Mesendoderm (in vitro differentiated cells): ENCODE results near the gene SLC44A4.
"Not testable (repeated sequence)": the region's sequence is repeated elsewhere in the genome, so short reads cannot be mapped to it uniquely, and the experiment has no call there.

Experiments used
- DNase-seq: peaks from one replicate; pipeline ENCODE4 v3.0.0; 2013
- H2AK5ac ChIP-seq: 2 replicates; pipeline ENCODE4 v1.6.1; 2013; ENCODE audit warnings: low read length, inconsistent platforms
- H2BK120ac ChIP-seq: 2 replicates; pipeline ENCODE4 v1.6.1; 2013; ENCODE audit warnings: low read depth, mild to moderate bottlenecking, low read length, moderate library complexity, mixed read lengths
- H2BK15ac ChIP-seq: replicated peaks from 2 replicates; pipeline ENCODE4 v1.6.1; 2013; ENCODE audit warnings: low read depth, mild to moderate bottlenecking, moderate library complexity
- H2BK5ac ChIP-seq: 2 replicates; pipeline ENCODE4 v1.6.1; 2013; ENCODE audit warnings: low read length, inconsistent platforms
- H3K18ac ChIP-seq: 2 replicates; pipeline ENCODE4 v1.6.1; 2013; ENCODE audit warnings: mild to moderate bottlenecking, low read length, mixed read lengths
- H3K23ac ChIP-seq: one replicate; pipeline ENCODE4 v1.6.1; 2013; ENCODE audit warnings: low read length
- H3K27ac ChIP-seq: 2 replicates; pipeline ENCODE4 v1.5.1; 2013; ENCODE audit warnings: low read depth, mild to moderate bottlenecking, inconsistent platforms, low read length, moderate library complexity
- H3K27me3 ChIP-seq: 2 replicates; pipeline ENCODE4 v1.6.1; 2013; ENCODE audit warnings: low read length, control low read depth, mild to moderate bottlenecking, inconsistent platforms; ENCODE audit not compliant: insufficient read depth, poor library complexity
- H3K36me3 ChIP-seq: 2 replicates; pipeline ENCODE4 v1.6.1; 2013; ENCODE audit warnings: low read length, inconsistent platforms; ENCODE audit not compliant: control insufficient read depth, insufficient read depth
- H3K4ac ChIP-seq: one replicate; pipeline ENCODE4 v1.6.1; 2013; ENCODE audit warnings: low read depth, mild to moderate bottlenecking, low read length, moderate library complexity
- H3K4me1 ChIP-seq: 2 replicates; pipeline ENCODE4 v1.6.1; 2013; ENCODE audit warnings: low read depth, low read length, inconsistent platforms; ENCODE audit not compliant: control insufficient read depth
- H3K4me2 ChIP-seq: 2 replicates; pipeline ENCODE4 v1.6.1; 2013; ENCODE audit warnings: low read length
- H3K4me3 ChIP-seq: 2 replicates; pipeline ENCODE4 v1.5.1; 2013; ENCODE audit warnings: mild to moderate bottlenecking, low read length
- H3K56ac ChIP-seq: one replicate; pipeline ENCODE4 v1.6.1; 2013; ENCODE audit warnings: low read length
- H3K79me1 ChIP-seq: 2 replicates; pipeline ENCODE4 v1.6.1; 2013; ENCODE audit warnings: low read length, inconsistent platforms
- H3K79me2 ChIP-seq: 2 replicates; pipeline ENCODE4 v1.6.1; 2013; ENCODE audit warnings: mild to moderate bottlenecking, low read length; ENCODE audit not compliant: control insufficient read depth, insufficient read depth
- H3K9ac ChIP-seq: 2 replicates; pipeline ENCODE4 v1.6.1; 2013; ENCODE audit warnings: low read length, inconsistent platforms
- H4K5ac ChIP-seq: one replicate; pipeline ENCODE4 v1.6.1; 2013; ENCODE audit warnings: low read length
- H4K8ac ChIP-seq: one replicate; pipeline ENCODE4 v1.6.1; 2013; ENCODE audit warnings: low read depth, mild to moderate bottlenecking, control low read depth, low read length, moderate library complexity
- whole genome bisulfite sequencing: extraction: QIAGEN DNeasy Blood & Tissue Kit; methylation state at CpG from one replicate; pipeline ENCODE4 v1.1.7; 2013; ENCODE audit warnings: low lambda C conversion rate, missing lambda C conversion rate; ENCODE audit not compliant: insufficient coverage; ENCODE audit errors: extremely low coverage; 5-methylcytosine and 5-hydroxymethylcytosine counted together

Gene SLC44A4

GRCh38 chr6:31865205-31866118, 13.3 kb downstream of the SLC44A4 start:
- H2AK5ac ChIP-seq = peak overlapping the region; percentile 58
- WGBS = no CpG with 5 or more reads among the region's 21 CpGs
- H3K27me3 ChIP-seq = no peaks in the 10 kb centered on the region
- no peak overlapping the region for H3K56ac ChIP-seq
- H4K8ac ChIP-seq = no peak overlapping the region
- H3K36me3 ChIP-seq = no peaks in the 10 kb centered on the region
- H2BK15ac ChIP-seq = no peak overlapping the region
- H2BK120ac ChIP-seq = no peak overlapping the region
- H3K79me2 ChIP-seq = no peaks in the 10 kb centered on the region
- DNase-seq = no peak
- no peak overlapping the region for H3K4me3 ChIP-seq
- no peak overlapping the region for H3K4me2 ChIP-seq
- no peak overlapping the region for H3K4ac ChIP-seq
- H3K9ac ChIP-seq = no peak overlapping the region
- no peak overlapping the region for H2BK5ac ChIP-seq
- H3K79me1 ChIP-seq = no peaks in the 10 kb centered on the region
- H3K4me1 ChIP-seq = no peaks in the 10 kb centered on the region
- no peak overlapping the region for H3K18ac ChIP-seq
- no peak overlapping the region for H3K23ac ChIP-seq
- H3K27ac ChIP-seq = no peak overlapping the region
- H4K5ac ChIP-seq = no peak overlapping the region

- H4K5ac ChIP-seq = no peak overlapping the region
- no peaks in the 10 kb centered on the region for H3K79me2 ChIP-seq
- no peaks in the 10 kb centered on the region for H3K4me1 ChIP-seq
- no peak overlapping the region for H3K23ac ChIP-seq
- peak overlapping the region; percentile 1 for H3K56ac ChIP-seq
- no peaks in the 10 kb centered on the region for H3K79me1 ChIP-seq
- no peak overlapping the region for H3K18ac ChIP-seq
- no peak overlapping the region for H3K27ac ChIP-seq
- H3K4me3 ChIP-seq = no peak overlapping the region
- no peak overlapping the region for H2BK120ac ChIP-seq
- H3K27me3 ChIP-seq = no peaks in the 10 kb centered on the region
- H3K9ac ChIP-seq = no peak overlapping the region
- H2BK5ac ChIP-seq = no peak overlapping the region
- no CpG with 5 or more reads among the region's 8 CpGs for WGBS
- peaks cover 2% of the 10 kb centered on the region for H3K36me3 ChIP-seq
- no peak overlapping the region for H4K8ac ChIP-seq
- no peak for DNase-seq
- no peak overlapping the region for H3K4ac ChIP-seq
- no peak overlapping the region for H3K4me2 ChIP-seq
- H2BK15ac ChIP-seq = no peak overlapping the region
- H2AK5ac ChIP-seq = no peak overlapping the region
Observed at GRCh38 chr6:31864818-31865204, 14.0 kb downstream of the SLC44A4 start.

GRCh38 chr6:31864123-31864562, 14.7 kb downstream of the SLC44A4 start:
- not testable (repeated sequence) for DNase-seq, H3K9ac ChIP-seq, H2BK120ac ChIP-seq, H2BK5ac ChIP-seq, H3K18ac ChIP-seq, H2BK15ac ChIP-seq, H4K8ac ChIP-seq, H3K79me1 ChIP-seq, H3K23ac ChIP-seq, H3K56ac ChIP-seq, H2AK5ac ChIP-seq, H3K36me3 ChIP-seq, H3K4me2 ChIP-seq, H3K4me1 ChIP-seq, H3K27me3 ChIP-seq, H3K4me3 ChIP-seq, H3K79me2 ChIP-seq, H4K5ac ChIP-seq
- Histone ChIP-seq H3K4ac (peak overlapping the region; percentile 17), H3K27ac (peak overlapping the region; percentile 68)
- no CpG with 5 or more reads among the region's 16 CpGs for WGBS

GRCh38 chr6:31862344-31863235, 16.2 kb downstream of the SLC44A4 start, which contains the start of gene NEU1:
NEU1 (minus strand) TSS chr6:31862821; CDS start chr6:31862776, 45 bp downstream.
- Histone ChIP-seq H3K36me3 (peaks cover 2% of the 10 kb centered on the region), H3K79me1 (no peaks in the 10 kb centered on the region), H3K27me3 (no peaks in the 10 kb centered on the region), H2AK5ac (no peak within 1 kb of the TSS), H3K18ac (no peak within 1 kb of the TSS), H2BK120ac (no peak within 1 kb of the TSS), H4K5ac (no peak within 1 kb of the TSS), H3K56ac (peak within 1 kb of the TSS; percentile 88), H4K8ac (no peak within 1 kb of the TSS), H3K27ac (peak within 1 kb of the TSS; percentile 68), H3K79me2 (no peaks in the 10 kb centered on the region), H2BK5ac (no peak within 1 kb of the TSS), H2BK15ac (no peak within 1 kb of the TSS), H3K4me3 (peak within 1 kb of the TSS; percentile 79), H3K9ac (peak within 1 kb of the TSS; percentile 83), H3K4ac (no peak within 1 kb of the TSS), H3K4me2 (peak within 1 kb of the TSS; percentile 78), H3K23ac (no peak within 1 kb of the TSS), H3K4me1 (no peaks in the 10 kb centered on the region)
- DNase-seq = peak; percentile 100
- WGBS = no CpG with 5 or more reads among the region's 64 CpGs

- H3K79me2 ChIP-seq = no peaks in the 10 kb centered on the region
- H3K18ac ChIP-seq = no peak overlapping the region
- H3K4me2 ChIP-seq = peak overlapping the region; percentile 78
- no peak overlapping the region for H2BK5ac ChIP-seq
- no peaks in the 10 kb centered on the region for H3K4me1 ChIP-seq
- no peak overlapping the region for H3K27ac ChIP-seq
- no peak overlapping the region for H4K5ac ChIP-seq
- no peaks in the 10 kb centered on the region for H3K79me1 ChIP-seq
- no peak overlapping the region for H2AK5ac ChIP-seq
- WGBS = no CpG with 5 or more reads among the region's 17 CpGs
- H2BK15ac ChIP-seq = no peak overlapping the region
- peak overlapping the region; percentile 79 for H3K4me3 ChIP-seq
- DNase-seq = no peak
- H2BK120ac ChIP-seq = no peak overlapping the region
- H3K9ac ChIP-seq = peak overlapping the region; percentile 83
- H3K23ac ChIP-seq = no peak overlapping the region
- H4K8ac ChIP-seq = no peak overlapping the region
- H3K56ac ChIP-seq = peak overlapping the region; percentile 88
- H3K4ac ChIP-seq = no peak overlapping the region
- peaks cover 2% of the 10 kb centered on the region for H3K36me3 ChIP-seq
- H3K27me3 ChIP-seq = no peaks in the 10 kb centered on the region
Observed at GRCh38 chr6:31861919-31862343, 16.9 kb downstream of the SLC44A4 start.
